WTC11 (cell line): ENCODE data around the gene NMRAL1. TPM values are rescaled to one million over a fixed set of nuclear protein-coding genes. Genes with fewer than 3 reads are reported as not detected.

Experiments used
- ATAC-seq: fragments of 200-7000 bp; cut with Tn5 transposase; 2 replicates; pipeline ENCODE4 v1.10.0; 2021; ENCODE audit warnings: mild to moderate bottlenecking, moderate library complexity
- CTCF ChIA-PET: fragments of 300-600 bp; sonication (Branson Sonifier 250); formaldehyde crosslinking; loops from one replicate; lab custom pipeline; 2021; ENCODE audit warnings: antibody characterized with exemption; lab: Charles Lee
- POLR2A ChIA-PET: fragments of 350-600 bp; sonication (Branson Sonifier 250); formaldehyde crosslinking; loops from one replicate; lab custom pipeline; 2021; ENCODE audit warnings: antibody characterized with exemption; lab: Charles Lee
- DNase-seq: peaks from one replicate; pipeline ENCODE4 v3.0.0; 2021; ENCODE audit warnings: low spot score
- H3K27ac Mint-ChIP-seq: 2 replicates; pipeline ENCODE4 v1.8.0; 2021; ENCODE audit warnings: mixed read lengths
- H3K27me3 Mint-ChIP-seq: 2 replicates; pipeline ENCODE4 v1.8.0; 2021; ENCODE audit warnings: low read depth, mild to moderate bottlenecking, moderate library complexity, mixed read lengths
- H3K36me3 Mint-ChIP-seq: 2 replicates; pipeline ENCODE4 v1.8.0; 2021; ENCODE audit warnings: mixed read lengths
- H3K4me1 Mint-ChIP-seq: 2 replicates; pipeline ENCODE4 v1.8.0; 2022; ENCODE audit warnings: mixed read lengths
- H3K4me3 Mint-ChIP-seq: 2 replicates; pipeline ENCODE4 v1.8.0; 2021; ENCODE audit warnings: mild to moderate bottlenecking, moderate library complexity, mixed read lengths
- H3K9me3 Mint-ChIP-seq: 2 replicates; pipeline ENCODE4 v1.8.0; 2021; ENCODE audit warnings: mixed read lengths
- AR ChIP-seq: fragments of 250-450 bp; sonication (Bioruptor Pico); IDR thresholded peaks from 2 replicates; pipeline ENCODE4 v1.9.0; 2021; ENCODE audit warnings: mild to moderate bottlenecking
- ATF1 ChIP-seq: sonication (generic); formaldehyde crosslinking; IDR thresholded peaks from 2 replicates; pipeline ENCODE4 v1.8.1; 2023; ENCODE audit warnings: mild to moderate bottlenecking, moderate library complexity, missing genetic modification reagents
- ATF2 ChIP-seq: sonication (generic); formaldehyde crosslinking; IDR thresholded peaks from 2 replicates; pipeline ENCODE4 v1.8.1; 2022; ENCODE audit warnings: low read depth, missing genetic modification reagents, borderline replicate concordance
- ESRRA ChIP-seq: sonication (generic); formaldehyde crosslinking; IDR thresholded peaks from 2 replicates; pipeline ENCODE4 v1.8.1; 2022; ENCODE audit warnings: mild to moderate bottlenecking, missing genetic modification reagents, borderline replicate concordance
- FOXK1 ChIP-seq: sonication (generic); formaldehyde crosslinking; IDR thresholded peaks from 2 replicates; pipeline ENCODE4 v1.8.0; 2022; ENCODE audit warnings: mild to moderate bottlenecking, moderate library complexity, missing genetic modification reagents
- MYBL2 ChIP-seq: sonication (generic); formaldehyde crosslinking; IDR thresholded peaks from 2 replicates; pipeline ENCODE4 v1.8.1; 2023; ENCODE audit warnings: mild to moderate bottlenecking, moderate library complexity, missing genetic modification reagents
- PRDM15 ChIP-seq: sonication (generic); formaldehyde crosslinking; IDR thresholded peaks from 2 replicates; pipeline ENCODE4 v1.8.0; 2022; ENCODE audit warnings: missing genetic modification reagents
- PREB ChIP-seq: sonication (generic); formaldehyde crosslinking; IDR thresholded peaks from 2 replicates; pipeline ENCODE4 v1.8.1; 2022; ENCODE audit warnings: mild to moderate bottlenecking, missing genetic modification reagents, moderate library complexity, borderline replicate concordance
- TEAD1 ChIP-seq: sonication (generic); formaldehyde crosslinking; IDR thresholded peaks from 2 replicates; pipeline ENCODE4 v1.8.0; 2022; ENCODE audit warnings: mild to moderate bottlenecking, missing genetic modification reagents
- USF2 ChIP-seq: sonication (generic); formaldehyde crosslinking; IDR thresholded peaks from 2 replicates; pipeline ENCODE4 v1.8.1; 2023; ENCODE audit warnings: mild to moderate bottlenecking, missing genetic modification reagents, moderate library complexity
- ZBTB21 ChIP-seq: sonication (generic); formaldehyde crosslinking; IDR thresholded peaks from 2 replicates; pipeline ENCODE4 v1.8.1; 2023; ENCODE audit warnings: mild to moderate bottlenecking, missing genetic modification reagents, borderline replicate concordance
- ZNF281 ChIP-seq: sonication (generic); formaldehyde crosslinking; IDR thresholded peaks from 2 replicates; pipeline ENCODE4 v1.8.0; 2023; ENCODE audit warnings: mild to moderate bottlenecking, missing genetic modification reagents
- ZNF416 ChIP-seq: fragments of 250-450 bp; sonication (Bioruptor Pico); IDR thresholded peaks from 2 replicates; pipeline ENCODE4 v1.9.0; 2021; ENCODE audit warnings: mild to moderate bottlenecking, inconsistent platforms
- ZSCAN18 ChIP-seq: fragments of 250-450 bp; sonication (Bioruptor Pico); IDR thresholded peaks from 2 replicates; pipeline ENCODE4 v2.1.2; 2022; ENCODE audit warnings: mild to moderate bottlenecking, moderate library complexity
- total RNA-seq: library from RNA; stranded (reverse); gene quantifications from 3 replicates; pipeline ENCODE4 v1.2.3, GENCODE V29; 2021

NMRAL1 gene
- total RNA-seq, 1 experiment from 2014 or later: 68.1 TPM

GRCh38 chr16:4437366-4437765 lies 37.1 kb downstream of the NMRAL1 start (continued):
- TF ChIP-seq ATF2 (CRISPR knock-in tag) (no peak), ZNF416 (CRISPR knock-in tag) (no peak), ZBTB21 (no peak), ESRRA (CRISPR knock-in tag) (no peak), PRDM15 (CRISPR knock-in tag) (no peak), ZNF281 (CRISPR knock-in tag) (no peak)

GRCh38 chr16:4435337-4436067 lies 38.9 kb downstream of the NMRAL1 start:
- no peaks in the 10 kb centered on the region for H3K27me3 Mint-ChIP-seq
- no peak for DNase-seq
- H3K4me1 Mint-ChIP-seq: no peaks in the 10 kb centered on the region
- no peak for ATAC-seq
- no peak overlapping the region for H3K4me3 Mint-ChIP-seq
- no peak for TF ChIP-seq ATF1
- no peak for TF ChIP-seq TEAD1 (CRISPR knock-in tag)
- TF ChIP-seq ZSCAN18 (CRISPR knock-in tag): no peak
- TF ChIP-seq, all 79 proteins: peak for 0
- ChIA-PET POLR2A (no interaction called here), CTCF (no interaction called here)
- Mint-ChIP-seq H3K27ac (no peak overlapping the region), H3K9me3 (no peaks in the 10 kb centered on the region), H3K36me3 (peaks cover 50% of the 10 kb centered on the region)

GRCh38 chr16:4433914-4434787 lies 40.3 kb downstream of the NMRAL1 start:
- Mint-ChIP-seq H3K27ac (0 out of 2 replicates have a peak overlapping the region, but pooled peaks have one; percentile 4), H3K27me3 (no peaks in the 10 kb centered on the region), H3K4me3 (no peak overlapping the region), H3K9me3 (no peaks in the 10 kb centered on the region), H3K4me1 (no peaks in the 10 kb centered on the region), H3K36me3 (peaks cover 46% of the 10 kb centered on the region)
- POLR2A ChIA-PET: no interaction called here
- no peak for DNase-seq
- ATAC-seq: no peak
- CTCF ChIA-PET: no interaction called here
- TF ChIP-seq AR (no peak), MYBL2 (CRISPR knock-in tag) (no peak), PREB (CRISPR knock-in tag) (no peak), FOXK1 (CRISPR knock-in tag) (no peak), USF2 (CRISPR knock-in tag) (no peak)
